CD4-positive, alpha-beta T cell (primary cell): ENCODE measurements around the gene KMT2C. TPM values are rescaled to one million over a fixed set of nuclear protein-coding genes. Genes with fewer than 3 reads are reported as not detected.

Experiments used
- ATAC-seq: fragments of 200-7000 bp; cut with Tn5 transposase; one replicate; pipeline ENCODE4 v1.10.0; 2022; ENCODE audit warnings: mild to moderate bottlenecking; ENCODE audit not compliant: poor library complexity
- CTCF ChIA-PET: fragments of 350-600 bp; sonication (Branson Sonifier 250); formaldehyde crosslinking; loops from one replicate; lab custom pipeline; 2021; ENCODE audit warnings: antibody characterized with exemption, inconsistent platforms; lab: Charles Lee
- POLR2A ChIA-PET: fragments of 350-600 bp; sonication (Branson Sonifier 250); formaldehyde crosslinking; loops from one replicate; lab custom pipeline; 2021; ENCODE audit warnings: antibody characterized with exemption, inconsistent platforms; lab: Charles Lee
- DNase-seq, 14 experiments: peaks; one replicate each; pipeline ENCODE4 v3.0.0-alpha.2; 2013 to 2020; ENCODE audit warnings: mixed read lengths in 2 of 14
- H3K27ac ChIP-seq, 2 donors: one replicate each; pipeline versions ENCODE4 v1.5.1 to v1.7.0; 2013; ENCODE audit warnings: low read length in 2 of 2, low read depth in 1 of 2, mild to moderate bottlenecking in 1 of 2
- H3K27me3 ChIP-seq, 2 experiments: 1 replicate in 1 of 2; 2 replicates in 1 of 2; pipeline versions ENCODE4 v1.6.1 to v1.7.0; 2013; ENCODE audit warnings: low read length in 2 of 2, control low read depth in 1 of 2, mild to moderate bottlenecking in 1 of 2, moderate library complexity in 1 of 2; ENCODE audit not compliant: insufficient read depth in 2 of 2, control insufficient read depth in 1 of 2
- H3K36me3 ChIP-seq: one replicate; pipeline ENCODE4 v1.6.1; 2013; ENCODE audit warnings: low read length, control low read depth; ENCODE audit not compliant: insufficient read depth
- H3K4me1 ChIP-seq: one replicate; pipeline ENCODE4 v1.6.1; 2013; ENCODE audit warnings: low read length, control low read depth; ENCODE audit not compliant: insufficient read depth
- H3K4me3 ChIP-seq: one replicate; pipeline ENCODE4 v1.5.1; 2013; ENCODE audit warnings: mild to moderate bottlenecking, low read length, moderate library complexity
- H3K9me3 ChIP-seq, 2 experiments: 1 replicate in 1 of 2; 2 replicates in 1 of 2; pipeline versions ENCODE4 v1.6.1 to v1.7.0; 2013; ENCODE audit warnings: low read length in 2 of 2, mild to moderate bottlenecking in 2 of 2, control low read depth in 1 of 2, moderate library complexity in 1 of 2; ENCODE audit not compliant: control insufficient read depth in 1 of 2, insufficient read depth in 1 of 2
- H3K27ac Mint-ChIP-seq: one replicate; pipeline ENCODE4 v1.8.0; 2020; ENCODE audit warnings: mixed read lengths
- H3K27me3 Mint-ChIP-seq: one replicate; pipeline ENCODE4 v1.8.0; 2021; ENCODE audit warnings: mixed read lengths
- H3K36me3 Mint-ChIP-seq: one replicate; pipeline ENCODE4 v1.8.0; 2021; ENCODE audit warnings: low read depth, mixed read lengths
- H3K4me1 Mint-ChIP-seq: one replicate; pipeline ENCODE4 v1.8.0; 2021; ENCODE audit warnings: low read depth, mixed read lengths
- H3K4me3 Mint-ChIP-seq: one replicate; pipeline ENCODE4 v1.8.0; 2020; ENCODE audit warnings: mild to moderate bottlenecking, mixed read lengths
- H3K9me3 Mint-ChIP-seq: one replicate; pipeline ENCODE4 v1.8.0; 2020; ENCODE audit warnings: mixed read lengths
- intact Hi-C, 2 experiments: fragments of 100-400 bp; cut with DNase I in 1 of 2; cut with micrococcal nuclease in 1 of 2; formaldehyde crosslinking; loops; one replicate each; pipeline versions ENCODE4 v1.15.1 to v1.9.0; 2023 to 2025; cut with DNase I, micrococcal nuclease
- total RNA-seq, 174 experiments: library from RNA in 2 of 174; stranded (reverse) in 2 of 174; gene quantifications; one replicate each; pipeline ENCODE4 v1.2.3 and lab custom pipeline; 2021 to 2026
- TF ChIP-seq, protein P1 (sequence below): fragments of 200-600 bp; IDR thresholded peaks from one replicate; pipeline ENCODE4 v1.8.0; 2022; ENCODE audit warnings: antibody characterized with exemption, mild to moderate bottlenecking

Gene KMT2C
- total RNA-seq, 2 experiments from 2014 or later: 113 to 118 TPM

DNA sequence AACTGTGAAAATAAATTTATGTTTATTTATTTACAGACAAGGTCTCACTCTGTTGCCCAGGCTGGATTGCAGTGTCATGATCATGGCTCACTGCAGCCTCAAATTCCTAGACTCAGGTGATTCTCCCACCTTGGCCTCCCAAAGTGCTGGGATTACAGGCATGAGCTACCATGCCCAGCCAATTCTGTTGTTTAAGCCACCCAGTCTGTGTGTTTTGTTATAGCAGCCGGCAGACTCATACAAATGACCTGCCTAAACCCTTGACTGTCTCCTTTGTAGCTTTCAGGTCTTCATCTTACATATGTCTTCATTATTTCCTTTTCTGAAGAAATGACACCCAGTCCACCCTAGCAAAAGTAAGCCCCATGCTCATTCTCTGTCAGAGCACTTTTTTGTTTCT lies 43.8 kb upstream of the KMT2C start:
- H3K9me3 Mint-ChIP-seq: no peaks in the 10 kb centered on the region
- Histone ChIP-seq H3K36me3 (no peaks in the 10 kb centered on the region), H3K9me3 (no peaks in the 10 kb centered on the region), H3K27ac (no peak overlapping the region), H3K4me3 (no peak overlapping the region), H3K27me3 (no peaks in the 10 kb centered on the region), H3K4me1 (no peaks in the 10 kb centered on the region)
- no peak overlapping the region for H3K27ac Mint-ChIP-seq
- POLR2A ChIA-PET: no interaction called here
- TF ChIP-seq, protein P1, sequence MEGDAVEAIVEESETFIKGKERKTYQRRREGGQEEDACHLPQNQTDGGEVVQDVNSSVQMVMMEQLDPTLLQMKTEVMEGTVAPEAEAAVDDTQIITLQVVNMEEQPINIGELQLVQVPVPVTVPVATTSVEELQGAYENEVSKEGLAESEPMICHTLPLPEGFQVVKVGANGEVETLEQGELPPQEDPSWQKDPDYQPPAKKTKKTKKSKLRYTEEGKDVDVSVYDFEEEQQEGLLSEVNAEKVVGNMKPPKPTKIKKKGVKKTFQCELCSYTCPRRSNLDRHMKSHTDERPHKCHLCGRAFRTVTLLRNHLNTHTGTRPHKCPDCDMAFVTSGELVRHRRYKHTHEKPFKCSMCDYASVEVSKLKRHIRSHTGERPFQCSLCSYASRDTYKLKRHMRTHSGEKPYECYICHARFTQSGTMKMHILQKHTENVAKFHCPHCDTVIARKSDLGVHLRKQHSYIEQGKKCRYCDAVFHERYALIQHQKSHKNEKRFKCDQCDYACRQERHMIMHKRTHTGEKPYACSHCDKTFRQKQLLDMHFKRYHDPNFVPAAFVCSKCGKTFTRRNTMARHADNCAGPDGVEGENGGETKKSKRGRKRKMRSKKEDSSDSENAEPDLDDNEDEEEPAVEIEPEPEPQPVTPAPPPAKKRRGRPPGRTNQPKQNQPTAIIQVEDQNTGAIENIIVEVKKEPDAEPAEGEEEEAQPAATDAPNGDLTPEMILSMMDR: no peak
- no peak for ATAC-seq
- no peaks in the 10 kb centered on the region for H3K36me3 Mint-ChIP-seq
- no peak overlapping the region for H3K4me3 Mint-ChIP-seq
- CTCF ChIA-PET: no interaction called here
- no peak for DNase-seq
- intact Hi-C loops: no loop called here
- H3K4me1 Mint-ChIP-seq: no peaks in the 10 kb centered on the region
- no peaks in the 10 kb centered on the region for H3K27me3 Mint-ChIP-seq

DNA sequence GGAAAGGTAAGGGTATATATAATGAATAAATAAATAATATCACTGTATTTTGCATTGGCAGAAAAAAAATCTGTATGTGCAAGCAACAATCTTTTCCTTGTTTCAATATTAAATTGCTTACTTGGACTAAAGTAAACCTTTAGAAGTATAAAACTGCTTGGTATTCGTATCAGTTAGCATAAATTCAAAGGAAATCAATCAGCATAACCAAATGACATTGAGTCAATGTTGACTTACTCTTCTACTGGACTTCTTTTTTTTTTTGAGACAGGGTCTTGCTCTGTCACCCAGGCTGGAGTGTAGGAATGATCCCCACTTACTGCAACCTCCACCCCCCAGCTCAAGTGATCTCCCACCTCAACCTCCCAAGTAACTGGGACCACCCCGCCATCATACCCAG lies 42.3 kb upstream of the KMT2C start:
- no peaks in the 10 kb centered on the region for H3K4me1 ChIP-seq
- Mint-ChIP-seq H3K36me3 (no peaks in the 10 kb centered on the region), H3K27me3 (no peaks in the 10 kb centered on the region), H3K9me3 (no peaks in the 10 kb centered on the region), H3K4me1 (no peaks in the 10 kb centered on the region), H3K4me3 (no peak overlapping the region), H3K27ac (no peak overlapping the region)
- ChIA-PET POLR2A (no interaction called here), CTCF (no interaction called here)
- no peak overlapping the region for H3K27ac ChIP-seq
- TF ChIP-seq, protein P1: no peak
- intact Hi-C loops: no loop called here
- DNase-seq (no peak), ATAC-seq (no peak)
- H3K36me3 ChIP-seq: no peaks in the 10 kb centered on the region
- no peaks in the 10 kb centered on the region for H3K27me3 ChIP-seq
- no peaks in the 10 kb centered on the region for H3K9me3 ChIP-seq
- H3K4me3 ChIP-seq: no peak overlapping the region

DNA sequence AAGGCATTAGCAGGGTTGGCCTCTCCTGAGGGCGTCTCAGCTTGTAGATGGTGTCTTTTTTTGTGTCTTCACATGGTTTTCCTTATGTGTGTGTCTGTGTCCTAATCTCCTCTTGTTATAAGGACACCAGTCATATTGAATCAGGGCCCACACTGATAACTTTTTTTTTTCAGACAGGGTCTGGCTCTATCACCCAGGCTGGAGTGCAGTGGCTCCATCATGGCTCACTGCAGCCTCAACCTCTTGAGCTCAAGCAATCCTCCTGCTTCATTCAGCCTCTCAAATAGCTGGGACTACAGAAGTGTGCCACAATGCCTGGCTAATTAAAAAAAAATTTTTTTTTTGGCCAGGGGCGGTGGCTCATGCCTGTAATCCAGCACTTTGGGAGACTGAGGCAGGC lies 41.3 kb upstream of the KMT2C start:
- POLR2A ChIA-PET: interaction anchor here (0.7 kb wide), 1 partner anchor 40 kb away, joined by 3 read pairs; no protein-coding TSS in a partner anchor
- no peaks in the 10 kb centered on the region for H3K27me3 Mint-ChIP-seq
- H3K36me3 Mint-ChIP-seq: no peaks in the 10 kb centered on the region

More for the DNA sequence above, 41.3 kb upstream of the KMT2C start:
- Histone ChIP-seq H3K4me3 (no peak overlapping the region), H3K27me3 (no peaks in the 10 kb centered on the region), H3K27ac (no peak overlapping the region), H3K36me3 (no peaks in the 10 kb centered on the region), H3K4me1 (no peaks in the 10 kb centered on the region), H3K9me3 (no peaks in the 10 kb centered on the region)
- H3K4me1 Mint-ChIP-seq: no peaks in the 10 kb centered on the region
- no peak for DNase-seq
- CTCF ChIA-PET: no interaction called here
- H3K4me3 Mint-ChIP-seq: no peak overlapping the region
- ATAC-seq: no peak
- no peaks in the 10 kb centered on the region for H3K9me3 Mint-ChIP-seq
- intact Hi-C loops: no loop called here
- no peak overlapping the region for H3K27ac Mint-ChIP-seq
- TF ChIP-seq, protein P1: no peak
